GM12873 (cell line): ENCODE data around the gene SMYD3.

Experiments
- CTCF ChIP-seq: IDR thresholded peaks from 2 replicates; pipeline ENCODE4 v1.5.1; 2012; ENCODE audit warnings: low read depth, mild to moderate bottlenecking, moderate library complexity, low read length, control low read depth; ENCODE audit not compliant: insufficient read depth; ENCODE audit errors: missing control alignments

The SMYD3 gene

GRCh38 chr1:245717611-245718010 is 789.5 kb downstream of the SMYD3 start:
- TF ChIP-seq CTCF, result no peak

- no peak for TF ChIP-seq CTCF
Observed at GRCh38 chr1:245716561-245716960, 790.5 kb downstream of the SMYD3 start.

- no peak for TF ChIP-seq CTCF
Observed at GRCh38 chr1:245715970-245716369, 791.1 kb downstream of the SMYD3 start.

GRCh38 chr1:245715291-245715701 is 791.8 kb downstream of the SMYD3 start:
- TF ChIP-seq CTCF, result no peak

- TF ChIP-seq CTCF, result no peak
Observed at GRCh38 chr1:245710961-245711903, 795.8 kb downstream of the SMYD3 start.

- no peak for TF ChIP-seq CTCF
Observed at GRCh38 chr1:245707941-245708340, 799.1 kb downstream of the SMYD3 start.

- TF ChIP-seq CTCF, result no peak
Observed at GRCh38 chr1:245704765-245705164, 802.3 kb downstream of the SMYD3 start.
